Measurements from ENCODE around the gene ZNF460.

GRCh38 chr19:57242821-57243220 lies 37.5 kb upstream of the ZNF460 start:
- TF ChIP-seq CTCF (IDR thresholded peaks at IDR 0.05; ENCODE audit: insufficient read depth, low read depth, low read length) (no peak), EZH2 (IDR thresholded peaks at IDR 0.05; ENCODE audit: insufficient read depth, low read length) (no peak)
